Measurements from ENCODE around the gene GNAO1.

GNAO1 gene

GRCh38 chr16:56401482-56401881 is 210.2 kb downstream of the GNAO1 start:
- DNase-seq (ENCODE audit: low read depth), result no peak

- DNase-seq (ENCODE audit: low read depth), result no peak
Measured at GRCh38 chr16:56405977-56406672, 214.8 kb downstream of the GNAO1 start.

Data from stimulated activated CD8-positive, alpha-beta memory T cell treated with anti-CD3 and anti-CD28 coated beads, Interleukin-7, amount 100 ng/mL, for 24 hours (primary cell).